Measurements from ENCODE around the gene NUCKS1.

NUCKS1 gene, protein sequence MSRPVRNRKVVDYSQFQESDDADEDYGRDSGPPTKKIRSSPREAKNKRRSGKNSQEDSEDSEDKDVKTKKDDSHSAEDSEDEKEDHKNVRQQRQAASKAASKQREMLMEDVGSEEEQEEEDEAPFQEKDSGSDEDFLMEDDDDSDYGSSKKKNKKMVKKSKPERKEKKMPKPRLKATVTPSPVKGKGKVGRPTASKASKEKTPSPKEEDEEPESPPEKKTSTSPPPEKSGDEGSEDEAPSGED

DNA sequence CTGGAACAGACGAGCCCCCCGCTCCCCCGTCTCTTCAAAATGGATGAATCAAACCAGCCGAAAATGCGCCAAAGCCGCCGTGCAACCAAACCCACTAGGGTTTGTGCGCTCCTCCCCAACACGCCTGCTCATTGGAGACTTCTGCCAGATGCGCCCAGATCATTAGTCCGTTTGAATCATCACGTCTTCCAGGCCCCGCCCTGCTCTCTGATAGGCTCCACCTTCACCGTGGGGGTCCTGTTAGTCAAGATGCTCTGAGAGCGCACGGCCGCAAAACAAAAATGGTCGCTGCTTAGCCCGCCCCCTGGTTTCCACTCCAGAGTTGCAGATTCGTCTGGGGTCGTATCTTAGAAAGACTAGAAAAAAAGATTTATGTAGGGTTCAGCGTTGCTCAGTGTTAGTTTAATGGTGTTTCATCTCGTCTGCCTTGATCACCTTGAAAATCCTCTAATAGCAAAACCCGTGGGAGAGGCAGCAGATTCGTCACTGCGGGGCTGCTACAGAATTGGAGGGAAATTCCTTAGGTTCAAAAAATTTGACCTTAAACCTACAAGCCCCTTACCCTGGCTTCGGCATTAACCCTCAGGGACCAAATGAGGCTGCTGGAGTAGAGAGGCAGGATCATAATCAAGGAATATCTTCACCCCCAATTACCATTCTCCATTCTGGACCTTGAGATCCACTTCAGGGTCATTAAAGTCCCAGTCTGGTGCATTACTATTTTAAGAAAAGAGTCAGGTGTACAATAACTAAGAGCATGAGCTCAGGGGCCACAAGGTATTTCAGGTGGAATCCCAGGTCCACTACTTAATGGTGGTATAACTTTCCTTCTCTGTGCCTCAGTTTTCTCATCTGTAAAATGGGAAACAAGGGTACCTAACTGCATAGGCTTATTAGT is at the start of gene NUCKS1:
Gene NUCKS1 (minus strand): TSS at position 45 of the 898 bp plus-strand sequence. CDS start 209 bp downstream, outside the sequence.
- peak; percentile 99 for DNase-seq (ENCODE audit: low spot score)

DNA sequence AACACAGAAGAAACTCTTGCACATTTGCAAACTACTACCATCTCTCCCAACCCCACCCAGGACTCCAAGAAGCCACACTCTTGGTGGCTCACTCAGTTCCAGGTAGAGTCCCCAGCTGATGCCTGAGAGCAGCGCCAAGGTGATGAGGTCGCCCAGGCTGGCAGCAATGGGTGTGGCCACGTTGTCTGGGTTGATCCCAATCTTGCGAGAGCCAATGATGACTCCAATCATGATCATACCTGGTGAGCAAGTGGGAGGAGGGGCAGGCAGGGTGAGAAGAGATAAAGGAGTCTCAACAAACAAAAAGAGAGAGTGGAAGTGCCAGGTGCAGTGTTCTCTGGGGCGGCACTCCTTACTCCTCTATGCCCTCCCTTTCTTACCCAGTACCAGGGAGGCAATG is 48.6 kb upstream of the NUCKS1 start:
- no peak for DNase-seq (ENCODE audit: low spot score)

DNA sequence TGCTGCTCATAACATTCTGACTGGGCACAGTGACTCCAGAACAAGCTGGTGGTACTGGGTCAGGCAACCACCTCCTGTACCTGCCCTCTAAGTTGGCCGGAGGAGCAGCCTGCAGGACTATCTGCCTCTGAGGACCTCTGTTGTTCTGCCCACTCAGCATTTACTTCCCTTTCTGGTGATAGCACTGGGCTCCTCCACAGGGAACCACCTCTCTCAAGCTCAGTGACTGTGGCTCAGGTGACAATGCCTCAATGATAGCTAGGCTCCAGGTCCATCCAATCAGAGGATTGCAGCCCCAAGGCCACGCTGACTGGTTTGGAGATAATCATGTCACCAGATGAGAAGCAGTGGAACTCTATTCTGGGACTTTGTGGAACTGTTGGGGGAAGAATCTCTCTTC is 47.2 kb upstream of the NUCKS1 start:
- DNase-seq (ENCODE audit: low spot score), result no peak

DNA sequence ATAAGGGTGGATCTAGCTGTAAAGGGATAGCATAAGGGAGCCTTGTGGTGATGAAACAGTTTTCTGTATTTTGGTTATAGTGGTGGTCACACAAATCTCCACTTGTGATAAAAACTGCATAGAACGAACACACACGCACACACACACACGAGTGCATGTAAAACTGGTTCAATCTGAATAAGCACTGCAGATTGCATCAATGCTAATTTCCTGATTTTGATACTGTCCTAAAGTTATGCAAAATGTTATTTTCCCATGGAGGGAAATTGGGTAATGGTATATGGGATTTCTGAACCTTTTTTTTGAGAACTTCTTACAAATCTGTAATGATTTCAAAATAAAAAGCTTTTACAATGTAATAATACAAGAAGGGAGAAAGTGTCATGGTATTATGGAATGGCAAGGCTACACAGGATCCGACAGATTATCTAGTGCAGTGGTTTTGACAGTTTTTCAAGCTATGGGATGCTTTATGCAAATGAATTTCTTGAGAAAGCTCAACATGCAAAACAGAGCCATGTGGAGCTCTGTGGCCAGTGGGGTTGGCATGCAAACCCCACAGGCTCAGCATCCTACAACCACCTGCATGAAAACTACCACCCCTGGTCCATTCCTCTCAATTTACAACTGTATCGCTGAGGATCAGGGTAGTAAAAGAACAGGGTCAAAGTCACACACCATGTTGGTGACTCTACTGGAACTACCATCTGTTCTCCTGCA is 44.2 kb upstream of the NUCKS1 start:
- DNase-seq (ENCODE audit: low spot score), result no peak

DNA sequence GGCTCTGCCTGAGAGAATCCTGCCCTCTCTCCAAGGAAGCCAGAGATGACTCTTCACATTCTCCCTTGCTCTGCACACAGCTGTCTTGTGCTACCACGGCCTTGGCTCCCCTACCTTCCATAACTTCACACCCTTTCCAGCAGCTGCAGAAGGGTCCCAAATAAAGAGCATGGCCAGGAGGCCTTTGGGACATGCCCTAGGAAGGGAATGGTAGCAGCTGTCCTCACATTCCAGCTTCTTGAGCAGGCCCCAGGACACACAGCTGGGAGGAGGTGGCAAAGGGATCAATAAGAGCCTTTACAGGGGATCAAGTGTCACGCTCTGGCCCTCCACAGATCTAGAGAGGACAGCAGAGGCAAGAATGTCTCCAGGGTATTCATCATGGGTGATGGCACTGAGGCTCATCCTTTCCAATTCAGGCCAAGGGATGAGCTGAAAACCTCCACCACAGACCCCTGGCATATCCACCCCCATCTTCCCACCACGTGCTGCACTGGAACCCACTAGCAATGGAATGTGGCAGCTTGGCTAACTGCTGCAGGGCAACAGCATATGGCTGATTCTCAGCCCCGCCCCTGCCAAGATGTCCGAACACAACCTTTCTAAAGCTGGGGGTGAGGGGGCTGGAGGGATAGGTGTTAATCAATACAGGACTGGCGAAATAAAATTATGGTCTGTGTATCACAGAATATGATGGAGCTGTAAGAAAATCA is 43.1 kb upstream of the NUCKS1 start:
- DNase-seq (ENCODE audit: low spot score), result no peak

DNA sequence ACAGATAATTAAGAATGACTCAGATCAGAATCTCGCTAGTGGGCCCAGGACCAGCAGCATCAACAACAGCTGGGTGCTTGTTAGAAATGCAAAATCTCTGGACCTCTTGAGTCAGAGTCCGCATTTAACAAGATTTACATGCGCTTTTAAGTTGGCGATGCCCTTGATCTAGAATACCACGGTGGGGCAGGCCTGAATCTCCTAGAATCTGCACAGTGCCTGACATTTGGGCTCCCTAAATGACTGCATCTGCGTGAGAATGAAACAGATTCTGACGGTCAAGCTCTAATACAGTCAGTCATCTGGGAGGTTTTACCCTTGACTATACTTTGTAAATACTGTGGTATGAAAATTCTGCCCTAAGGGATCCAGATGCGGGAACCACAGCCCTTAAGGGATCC is 42.5 kb upstream of the NUCKS1 start:
- no peak for DNase-seq (ENCODE audit: low spot score)

DNA sequence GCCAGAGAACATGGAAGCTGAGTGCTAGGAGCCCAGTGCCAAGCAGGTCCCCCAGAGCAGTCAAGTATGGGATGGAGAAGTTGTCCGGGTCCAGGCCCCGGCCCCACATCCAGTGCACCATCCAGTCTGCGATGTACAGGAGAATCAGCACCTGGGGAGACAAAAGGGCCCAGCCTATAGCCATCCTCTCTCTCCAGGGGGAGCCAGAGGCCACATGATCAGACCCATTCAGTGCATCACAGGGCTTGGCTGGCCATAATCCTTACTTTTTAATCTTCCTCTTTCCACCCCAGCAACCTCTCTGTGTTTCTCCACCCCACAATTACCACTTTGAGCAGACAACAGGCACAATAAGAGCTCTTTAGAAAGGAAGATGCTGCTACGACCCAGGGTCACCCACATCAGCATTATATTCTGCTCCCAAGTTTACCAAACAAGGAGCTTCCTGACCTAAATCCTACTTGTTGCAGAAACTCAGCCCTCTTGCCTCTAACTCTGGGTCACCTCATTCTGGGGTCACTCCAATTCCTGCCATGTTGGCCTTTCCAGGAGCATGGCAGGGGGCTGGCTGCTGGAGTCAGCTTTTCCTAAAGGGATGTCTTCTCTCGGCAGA is 41.7 kb upstream of the NUCKS1 start:
- peak; percentile 80 for DNase-seq (ENCODE audit: low spot score)

DNA sequence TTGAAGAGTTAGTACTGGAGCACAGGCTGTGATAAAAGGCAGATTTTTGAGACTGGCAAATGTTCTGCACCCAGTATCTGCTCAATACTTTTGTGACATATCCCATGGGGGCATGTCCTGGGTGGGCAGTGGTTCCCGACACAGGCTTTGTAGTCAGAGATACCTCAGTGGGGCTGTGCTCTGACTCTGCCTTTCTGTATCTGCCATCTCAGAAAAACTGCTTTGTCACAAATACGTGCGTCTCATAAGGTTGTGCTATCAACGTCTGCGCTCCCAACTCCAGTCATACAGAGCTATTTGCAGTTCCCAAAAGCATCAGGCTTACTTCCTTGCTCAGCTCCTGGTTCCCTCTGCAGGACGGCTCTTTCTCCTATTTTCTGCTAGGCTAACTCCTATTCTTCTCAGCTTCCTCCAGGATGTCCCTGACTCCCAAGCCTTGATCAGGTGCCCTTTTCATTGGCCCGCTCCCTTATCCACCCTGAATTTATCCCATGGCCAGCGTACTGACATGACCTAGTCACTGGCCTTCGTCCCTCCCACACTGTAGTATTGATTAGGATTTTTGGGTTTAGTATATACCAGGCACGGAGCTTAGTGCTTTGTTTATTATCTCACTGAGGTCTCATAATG is 37.4 kb upstream of the NUCKS1 start:
- no peak for DNase-seq (ENCODE audit: low spot score)

DNA sequence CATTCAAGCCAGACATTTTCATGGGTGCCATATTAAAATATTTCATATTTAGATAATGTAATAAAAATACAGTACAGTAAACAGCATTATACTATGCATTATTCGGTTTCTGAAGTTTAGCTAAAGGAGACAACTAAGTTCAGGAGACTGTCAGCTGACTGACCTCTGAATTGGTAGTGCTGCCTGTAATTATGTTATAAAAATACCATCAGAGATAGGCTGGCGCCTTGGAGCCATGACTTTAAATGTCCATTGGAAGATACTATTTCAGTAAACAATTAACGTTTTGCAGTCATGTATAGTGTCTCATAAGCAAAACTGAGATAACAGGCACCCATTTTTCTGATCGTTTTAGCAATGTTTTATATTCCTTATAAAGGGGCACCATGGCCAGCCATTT is 36.6 kb upstream of the NUCKS1 start:
- no peak for DNase-seq (ENCODE audit: low spot score)

DNA sequence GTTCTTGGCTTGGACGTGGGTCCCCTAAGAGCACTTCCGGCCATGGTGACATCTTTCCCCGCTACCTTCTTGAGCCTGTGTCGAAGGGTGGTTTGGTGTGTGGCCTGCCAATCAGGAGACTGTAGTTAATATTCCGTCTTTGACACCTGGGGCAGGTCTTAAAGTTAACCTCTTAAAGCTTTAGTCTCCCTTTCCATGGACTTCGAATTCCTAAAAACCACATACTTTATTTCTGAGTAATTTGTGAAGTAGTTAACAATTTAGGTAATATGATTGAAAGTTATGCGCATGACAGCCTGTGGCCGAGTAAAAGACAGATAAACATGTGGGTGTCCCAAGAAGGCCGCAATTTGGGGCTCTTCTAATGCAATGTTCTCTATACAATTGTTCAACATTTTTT is 35.5 kb upstream of the NUCKS1 start:
- no peak for DNase-seq (ENCODE audit: low spot score)

DNA sequence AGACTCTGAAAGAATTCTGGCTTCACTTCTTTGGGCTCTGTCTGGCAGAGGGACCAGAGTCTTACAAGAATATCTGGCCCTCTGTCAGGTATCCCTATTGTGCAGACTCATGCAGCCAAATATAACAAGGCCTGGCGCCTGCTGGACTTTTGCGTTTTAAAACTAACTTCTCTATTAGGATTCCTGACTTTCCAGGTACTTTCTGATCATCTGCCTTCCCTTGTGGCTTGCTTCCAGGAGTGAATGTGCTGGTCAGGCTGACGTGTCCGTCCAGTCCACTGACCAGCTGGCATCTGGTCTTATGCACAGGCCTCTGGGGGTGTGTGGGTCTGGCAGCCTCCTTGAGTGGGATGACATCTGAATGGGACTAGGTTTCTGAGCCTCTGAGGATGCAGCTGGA is 33.9 kb upstream of the NUCKS1 start:
- no peak for DNase-seq (ENCODE audit: low spot score)

DNA sequence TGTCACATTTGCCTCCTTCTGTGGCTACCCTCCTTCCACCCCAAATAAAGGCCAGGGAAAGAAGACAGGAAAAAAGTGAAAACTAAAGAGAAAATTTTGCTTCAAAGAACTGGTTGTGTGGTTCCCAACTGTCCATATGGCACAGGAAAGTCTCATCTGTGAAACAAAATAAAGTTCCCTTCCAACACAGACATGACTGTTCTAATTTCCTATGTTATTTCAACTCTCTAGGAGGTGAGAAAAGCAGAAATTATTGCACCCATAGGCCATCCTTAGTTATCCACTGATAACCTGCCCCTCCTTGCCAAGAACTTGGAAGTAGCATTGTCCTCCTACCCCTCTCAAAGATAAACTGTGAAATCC is 33.4 kb upstream of the NUCKS1 start:
- no peak for DNase-seq (ENCODE audit: low spot score)

DNA sequence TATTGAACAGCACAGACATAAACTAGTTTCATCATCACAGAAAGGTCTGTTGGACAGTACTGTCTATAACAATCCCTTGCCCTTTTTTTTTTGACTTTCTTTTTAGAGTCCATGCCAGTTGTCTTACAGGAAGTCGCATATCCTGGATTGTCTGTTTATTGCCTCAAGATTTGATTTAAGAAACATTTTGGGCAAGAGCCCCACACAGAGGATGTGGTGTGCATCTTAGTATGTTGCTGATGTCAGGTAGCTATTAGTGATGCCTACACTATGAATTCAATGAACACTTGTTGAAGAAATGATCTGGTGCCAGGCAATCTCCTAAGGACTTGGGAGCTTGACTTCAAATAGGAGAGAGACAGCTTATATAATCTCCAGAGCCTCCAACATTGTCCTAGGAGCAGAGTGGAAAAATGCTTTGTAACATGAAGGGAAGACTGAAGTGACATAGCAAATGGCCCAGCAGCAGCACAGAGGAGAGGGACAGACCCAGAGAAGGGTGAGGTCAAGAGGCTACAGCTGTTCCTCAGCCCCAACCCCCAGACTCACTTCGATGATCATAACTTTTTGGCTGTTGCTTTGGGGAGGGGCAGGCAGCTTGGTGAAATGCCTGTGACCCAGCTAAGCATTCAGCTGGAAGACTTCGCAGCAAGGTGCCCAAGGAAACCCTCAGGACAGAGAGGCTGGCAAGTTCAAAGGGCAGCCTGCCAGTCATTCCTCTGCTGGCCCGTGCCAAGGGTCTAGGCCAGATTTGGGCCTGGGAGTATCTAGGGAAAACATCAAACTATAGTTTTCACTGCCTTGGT is 32.8 kb upstream of the NUCKS1 start:
- no peak for DNase-seq (ENCODE audit: low spot score)

DNA sequence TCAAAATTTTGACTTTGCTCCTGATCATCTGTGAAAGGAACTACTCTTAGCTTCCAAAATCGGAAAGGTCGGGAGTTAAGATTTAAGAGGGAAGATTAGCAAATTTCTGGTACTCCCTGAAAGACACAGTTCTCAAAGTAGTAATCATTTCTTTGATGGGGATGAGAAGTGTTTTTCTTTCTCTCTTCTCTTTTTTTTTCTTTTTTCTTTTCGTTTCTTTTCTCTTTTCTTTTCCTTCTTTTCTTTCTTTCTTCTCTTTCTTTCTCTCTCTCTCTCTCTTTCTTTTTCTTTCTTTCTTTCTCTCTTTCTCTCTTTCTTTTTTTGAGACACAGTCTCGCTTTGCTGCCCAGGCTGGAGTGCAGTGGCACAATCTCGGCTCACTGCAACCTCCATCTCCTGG is 30.4 kb upstream of the NUCKS1 start:
- DNase-seq (ENCODE audit: low spot score), result no peak

DNA sequence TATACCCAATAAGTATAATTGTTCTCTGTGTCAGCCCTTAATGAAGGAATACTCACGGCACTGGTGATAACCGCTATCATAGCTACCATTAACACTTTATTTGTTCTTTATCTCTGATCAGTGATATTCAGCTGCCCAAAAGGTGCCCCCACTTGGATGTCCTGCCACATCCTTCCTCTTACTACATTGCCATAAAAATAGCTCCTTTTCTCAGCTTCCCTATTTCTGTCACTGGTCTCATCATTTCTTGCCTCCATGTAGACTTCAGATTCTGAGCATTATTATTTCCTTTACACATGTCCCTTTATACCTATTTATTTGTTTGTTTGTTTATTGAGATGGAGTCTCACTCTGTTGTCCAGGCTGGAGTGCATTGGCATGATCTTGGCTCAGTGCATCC is 28.0 kb upstream of the NUCKS1 start:
- no peak for DNase-seq (ENCODE audit: low spot score)

DNA sequence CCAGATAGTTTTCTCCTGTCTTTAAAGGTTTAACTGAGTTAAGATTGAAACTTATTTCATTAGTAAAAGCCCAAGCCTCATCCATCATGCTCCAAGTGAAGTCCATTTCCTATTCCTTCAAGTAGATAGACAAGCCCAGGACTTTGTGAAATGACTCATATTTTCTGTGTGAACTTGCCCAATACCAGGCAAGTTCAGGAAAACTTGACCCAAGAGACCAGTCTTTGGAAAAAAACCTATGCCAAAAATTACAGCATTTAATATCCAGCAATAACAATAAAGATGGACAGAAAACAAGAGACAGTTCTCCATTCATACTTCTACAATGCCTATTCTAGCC is 25.7 kb upstream of the NUCKS1 start:
- peak; percentile 24 for DNase-seq (ENCODE audit: low spot score)

DNA sequence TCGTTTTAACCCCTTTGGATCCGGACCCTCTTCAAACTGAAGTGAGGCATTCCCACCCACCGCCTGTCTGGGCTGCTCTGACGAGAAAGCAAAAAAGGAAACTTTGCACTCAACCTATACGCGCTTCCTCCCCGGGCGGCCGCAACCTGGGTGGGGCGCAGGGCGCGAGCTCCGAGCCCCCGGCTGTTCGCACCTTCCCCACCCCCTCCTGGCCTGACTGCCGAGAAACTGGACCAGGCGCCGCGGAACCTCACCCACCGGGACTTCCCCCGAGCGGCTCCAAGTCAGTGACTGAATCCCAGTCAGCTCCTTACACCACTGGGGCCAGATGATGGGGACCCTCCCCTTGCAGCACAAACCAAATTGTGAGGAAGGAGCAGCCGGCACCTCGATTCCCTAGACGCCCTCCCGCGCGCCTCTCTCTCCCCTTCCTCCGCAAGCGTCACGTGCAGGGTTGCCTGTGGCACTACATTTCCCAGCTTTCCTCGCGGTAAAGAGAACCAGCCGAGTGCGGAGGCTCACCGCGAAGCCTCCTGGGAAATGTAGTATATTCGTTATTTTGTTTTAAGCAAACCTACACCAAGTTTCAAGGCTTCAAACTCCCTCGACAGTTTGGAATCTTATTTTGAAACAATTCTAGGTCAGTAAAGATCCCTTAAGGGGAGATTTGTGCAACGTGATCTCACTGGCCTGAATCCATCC is 25.2 kb upstream of the NUCKS1 start, which contains the start of gene RAB29:
Gene RAB29 (minus strand): TSS at position 468 of the 702 bp plus-strand sequence. CDS start 526 bp downstream, outside the sequence.
- DNase-seq (ENCODE audit: low spot score), result peak; percentile 85

DNA sequence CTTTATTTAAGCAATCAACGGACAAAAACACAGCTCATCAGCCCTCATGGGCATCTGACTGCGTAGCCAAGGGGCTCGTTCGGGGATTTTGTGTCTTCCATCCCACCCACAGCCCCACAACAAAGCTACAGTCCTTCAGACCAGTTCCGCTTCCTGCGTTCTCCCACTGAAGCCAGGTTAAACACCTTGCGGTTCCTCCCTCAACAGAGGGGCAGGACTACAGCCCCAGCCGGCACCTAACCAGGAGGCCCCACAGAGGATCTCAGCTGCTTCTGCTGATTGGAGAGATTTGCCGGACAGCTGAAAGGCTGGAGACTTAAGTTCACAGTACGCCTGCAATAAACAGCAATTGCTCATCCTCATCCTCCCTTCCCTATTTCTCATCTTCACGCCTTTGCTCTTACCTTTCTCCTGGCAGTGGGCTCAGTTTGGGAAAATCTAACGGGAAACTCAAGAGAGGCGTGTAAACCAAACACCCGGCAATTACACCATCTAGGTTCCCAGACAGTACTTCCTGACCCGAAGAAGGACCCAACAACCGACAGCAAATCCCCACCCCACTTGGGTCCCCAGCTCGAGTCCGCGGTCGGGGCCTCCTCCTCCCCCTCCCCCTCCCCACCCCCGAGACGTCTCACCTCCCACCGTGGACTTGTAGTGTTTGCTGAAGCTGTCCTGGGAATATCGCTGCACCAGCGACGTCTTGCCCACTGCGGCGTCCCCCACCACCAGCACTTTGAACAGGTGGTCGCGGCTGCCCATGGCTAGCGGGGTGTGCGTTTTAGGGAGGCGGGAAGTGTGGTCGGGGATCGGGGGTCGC is 24.4 kb upstream of the NUCKS1 start:
- DNase-seq (ENCODE audit: low spot score), result no peak

DNA sequence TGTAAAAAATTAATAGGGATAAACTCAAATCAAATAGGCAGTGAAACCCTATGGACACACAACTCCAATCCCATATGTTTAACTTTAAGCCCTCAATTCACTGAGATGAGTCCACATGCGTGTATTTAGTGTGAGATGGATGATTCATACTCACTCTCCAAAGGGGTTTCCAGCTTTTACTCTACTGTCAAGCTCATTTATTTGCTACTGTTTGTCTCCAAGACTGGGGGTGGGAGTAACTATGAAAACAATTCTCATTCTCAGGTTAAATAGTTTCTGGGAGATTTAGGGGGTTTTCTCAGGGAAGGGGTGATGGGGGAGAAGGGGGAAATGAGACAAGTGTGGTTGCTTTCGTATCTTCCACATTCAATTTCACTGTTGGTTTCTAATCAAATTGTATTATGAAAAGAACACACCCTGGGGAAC is 22.6 kb upstream of the NUCKS1 start:
- DNase-seq (ENCODE audit: low spot score), result no peak

Measured in globus pallidus (tissue), 1 donor.